Large intestine (tissue), 3 donors: ENCODE results near the gene ESAM. TPM values are rescaled to one million over a fixed set of nuclear protein-coding genes. Genes with fewer than 3 reads are reported as not detected.

Experiments
- DNase-seq, 2 donors: peaks; one replicate each; pipeline versions ENCODE4 v3.0.0 to v3.0.0-alpha.2; 2013
- H3K27ac ChIP-seq: one replicate; pipeline ENCODE4 v1.5.1; 2013; ENCODE audit warnings: low read length
- H3K27me3 ChIP-seq: 2 replicates; pipeline ENCODE4 v1.6.1; 2013; ENCODE audit warnings: low read length; ENCODE audit not compliant: control insufficient read depth, insufficient read depth
- H3K36me3 ChIP-seq: 2 replicates; pipeline ENCODE4 v1.6.1; 2013; ENCODE audit warnings: low read length; ENCODE audit not compliant: control insufficient read depth, insufficient read depth
- H3K4me1 ChIP-seq: one replicate; pipeline ENCODE4 v1.6.1; 2013; ENCODE audit warnings: low read length; ENCODE audit not compliant: control insufficient read depth, insufficient read depth
- H3K4me3 ChIP-seq: one replicate; pipeline ENCODE4 v1.5.1; 2013; ENCODE audit warnings: low read length
- H3K9me3 ChIP-seq: one replicate; pipeline ENCODE4 v1.6.1; 2013; ENCODE audit warnings: mild to moderate bottlenecking, low read depth, low read length, moderate library complexity; ENCODE audit not compliant: control insufficient read depth
- WGBS: methylation state at CpG from one replicate; pipeline ENCODE4 v1.1.5; 2013; ENCODE audit warnings: low lambda C conversion rate; ENCODE audit not compliant: insufficient coverage; 5-methylcytosine and 5-hydroxymethylcytosine counted together
- polyA plus RNA-seq: library from polyadenylated mRNA; unstranded; fragments of 120-200 nt; gene quantifications from one replicate; pipeline ENCODE4 v1.2.1, GENCODE V29; 2013

The ESAM gene
- polyA plus RNA-seq, 1 donor = 15.0 TPM

- Histone ChIP-seq H3K27me3 (peaks cover 18% of the 10 kb centered on the region), H3K27ac (no peak overlapping the region), H3K4me1 (peaks cover 18% of the 10 kb centered on the region), H3K4me3 (no peak overlapping the region), H3K36me3 (no peaks in the 10 kb centered on the region), H3K9me3 (no peaks in the 10 kb centered on the region)
- no peak for DNase-seq
- WGBS = no CpG with 5 or more reads among the region's 2 CpGs
Measured at GRCh38 chr11:124728134-124728533, 34.0 kb downstream of the ESAM start.

GRCh38 chr11:124727474-124727873 is 34.6 kb downstream of the ESAM start:
- no peak for DNase-seq
- Histone ChIP-seq H3K36me3 (no peaks in the 10 kb centered on the region), H3K4me1 (peaks cover 18% of the 10 kb centered on the region), H3K4me3 (no peak overlapping the region), H3K9me3 (no peaks in the 10 kb centered on the region), H3K27ac (no peak overlapping the region), H3K27me3 (peaks cover 23% of the 10 kb centered on the region)
- 80% methylated on average over 1 of the region's 4 CpGs for WGBS

GRCh38 chr11:124725719-124726105 is 36.4 kb downstream of the ESAM start:
- no peaks in the 10 kb centered on the region for H3K36me3 ChIP-seq
- 65% methylated on average over 3 of the region's 6 CpGs for WGBS
- H3K27ac ChIP-seq = no peak overlapping the region
- no peak for DNase-seq
- H3K4me3 ChIP-seq = no peak overlapping the region
- no peaks in the 10 kb centered on the region for H3K9me3 ChIP-seq
- peaks cover 18% of the 10 kb centered on the region for H3K4me1 ChIP-seq
- peaks cover 40% of the 10 kb centered on the region for H3K27me3 ChIP-seq

- peak; percentile 64 to 88 for DNase-seq
- no CpG with 5 or more reads among the region's 14 CpGs for WGBS
- Histone ChIP-seq H3K9me3 (no peaks in the 10 kb centered on the region), H3K36me3 (no peaks in the 10 kb centered on the region), H3K4me3 (no peak overlapping the region), H3K4me1 (peaks cover 18% of the 10 kb centered on the region), H3K27ac (peak overlapping the region; percentile 49), H3K27me3 (peaks cover 45% of the 10 kb centered on the region)
Measured at GRCh38 chr11:124724979-124725718, 36.9 kb downstream of the ESAM start.

GRCh38 chr11:124722176-124722575 is 39.9 kb downstream of the ESAM start:
- no peak for DNase-seq
- Histone ChIP-seq H3K27me3 (peaks cover 75% of the 10 kb centered on the region), H3K4me3 (no peak overlapping the region), H3K9me3 (no peaks in the 10 kb centered on the region), H3K4me1 (peaks cover 18% of the 10 kb centered on the region), H3K27ac (no peak overlapping the region), H3K36me3 (no peaks in the 10 kb centered on the region)
- no CpG with 5 or more reads among the region's 6 CpGs for WGBS

GRCh38 chr11:124719534-124719933 is 42.6 kb downstream of the ESAM start:
- H3K27me3 ChIP-seq = peaks cover 81% of the 10 kb centered on the region
- no peak overlapping the region for H3K4me3 ChIP-seq
- H3K27ac ChIP-seq = no peak overlapping the region
- H3K36me3 ChIP-seq = no peaks in the 10 kb centered on the region
- DNase-seq = no peak
- H3K9me3 ChIP-seq = no peaks in the 10 kb centered on the region
- WGBS = no CpG with 5 or more reads among the region's 2 CpGs
- H3K4me1 ChIP-seq = peaks cover 6% of the 10 kb centered on the region

- Histone ChIP-seq H3K4me3 (no peak overlapping the region), H3K36me3 (no peaks in the 10 kb centered on the region), H3K27me3 (peaks cover 73% of the 10 kb centered on the region), H3K9me3 (no peaks in the 10 kb centered on the region), H3K4me1 (no peaks in the 10 kb centered on the region), H3K27ac (no peak overlapping the region)
- WGBS = 14% methylated on average over 1 of the region's 14 CpGs
- DNase-seq = no peak
Measured at GRCh38 chr11:124718801-124719200, 43.3 kb downstream of the ESAM start.

- DNase-seq = no peak
- 0% methylated on average over 1 of the region's 45 CpGs for WGBS
- H3K4me3 ChIP-seq = peak overlapping the region; percentile 10
- peaks cover 67% of the 10 kb centered on the region for H3K27me3 ChIP-seq
- no peaks in the 10 kb centered on the region for H3K36me3 ChIP-seq
- H3K4me1 ChIP-seq = no peaks in the 10 kb centered on the region
- H3K27ac ChIP-seq = no peak overlapping the region
- no peaks in the 10 kb centered on the region for H3K9me3 ChIP-seq
Measured at GRCh38 chr11:124717786-124718651, 44.1 kb downstream of the ESAM start.

- no CpG with 5 or more reads among the region's 7 CpGs for WGBS
- Histone ChIP-seq H3K4me3 (no peak overlapping the region), H3K27me3 (peaks cover 63% of the 10 kb centered on the region), H3K9me3 (no peaks in the 10 kb centered on the region), H3K27ac (no peak overlapping the region), H3K36me3 (no peaks in the 10 kb centered on the region), H3K4me1 (no peaks in the 10 kb centered on the region)
- DNase-seq = no peak
Measured at GRCh38 chr11:124717421-124717785, 44.7 kb downstream of the ESAM start.

GRCh38 chr11:124716591-124716990 is 45.5 kb downstream of the ESAM start:
- H3K4me3 ChIP-seq = no peak overlapping the region
- no peaks in the 10 kb centered on the region for H3K36me3 ChIP-seq
- no peaks in the 10 kb centered on the region for H3K4me1 ChIP-seq
- no CpG with 5 or more reads among the region's 3 CpGs for WGBS
- no peak overlapping the region for H3K27ac ChIP-seq
- H3K9me3 ChIP-seq = no peaks in the 10 kb centered on the region
- DNase-seq = no peak
- H3K27me3 ChIP-seq = peaks cover 56% of the 10 kb centered on the region
